GM13976 (cell line): ENCODE data around the gene ANKDD1B.

Experiments used
- DNase-seq: peaks from one replicate; pipeline ENCODE4 v3.0.0; 2012; ENCODE audit warnings: low spot score
- CTCF ChIP-seq: IDR thresholded peaks from 2 replicates; pipeline ENCODE4 v1.5.1; 2012; ENCODE audit warnings: borderline replicate concordance, mild to moderate bottlenecking; ENCODE audit not compliant: insufficient read depth; ENCODE audit errors: extremely low read depth, missing control alignments, control extremely low read depth
- in situ Hi-C: fragments of 300-500 bp; cut with MboI; formaldehyde crosslinking; loops from one replicate; pipeline ENCODE4 v1.12.0; 2022; ENCODE audit warnings: low sequenced_read_pairs, mixed read lengths, inconsistent platforms; ENCODE audit not compliant: unreplicated experiment

ANKDD1B gene

DNA sequence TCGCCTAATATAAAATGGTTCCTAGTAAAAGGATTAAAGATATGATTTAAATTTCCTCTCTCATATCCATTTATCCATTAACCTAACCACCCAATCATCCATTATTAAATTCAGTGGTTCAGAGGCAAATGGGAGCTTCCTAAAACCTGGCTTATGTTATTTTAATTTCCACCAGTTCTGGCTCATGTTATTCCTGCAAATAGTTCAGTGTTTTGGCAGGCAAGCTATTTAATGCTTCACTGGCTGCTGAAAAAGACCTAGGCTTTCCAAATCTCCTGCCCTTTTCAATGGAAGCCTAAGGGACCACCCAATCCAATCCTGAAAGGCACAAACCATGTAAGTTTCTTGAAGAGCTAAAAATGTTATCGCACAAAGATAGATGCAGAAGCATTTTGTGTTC is 53.7 kb downstream of the ANKDD1B start:
- no peak for TF ChIP-seq CTCF
- in situ Hi-C loops, result no loop called here
- no peak for DNase-seq

DNA sequence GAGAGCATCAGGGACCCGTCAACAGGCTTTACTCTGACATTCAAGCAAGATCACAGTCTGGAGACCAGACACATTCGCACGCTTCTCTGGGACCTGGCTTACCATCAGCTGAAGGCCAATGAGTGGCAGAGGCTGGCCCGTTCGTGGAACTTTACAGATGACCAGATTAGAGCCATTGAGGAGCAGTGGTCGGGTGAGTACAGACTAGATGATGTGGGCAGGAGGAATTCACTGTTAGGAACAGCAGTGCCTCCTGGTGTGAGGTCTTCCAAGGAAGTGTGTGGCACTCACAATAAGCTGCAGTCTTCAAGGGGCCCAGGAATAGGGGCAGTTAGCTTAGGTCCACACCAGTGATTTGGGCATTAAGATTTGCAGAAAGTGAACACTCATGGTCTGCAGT is 55.5 kb downstream of the ANKDD1B start:
- in situ Hi-C loops, result no loop called here
- no peak for DNase-seq
- TF ChIP-seq CTCF, result no peak

- TF ChIP-seq CTCF, result no peak
- in situ Hi-C loops, result no loop called here
- no peak for DNase-seq
These were observed 56.3 kb downstream of the ANKDD1B start for GRCh38 chr5:75667586-75667985.

- DNase-seq, result no peak
- in situ Hi-C loops, result no loop called here
- no peak for TF ChIP-seq CTCF
These were observed 57.2 kb downstream of the ANKDD1B start for GRCh38 chr5:75668445-75668844.

DNA sequence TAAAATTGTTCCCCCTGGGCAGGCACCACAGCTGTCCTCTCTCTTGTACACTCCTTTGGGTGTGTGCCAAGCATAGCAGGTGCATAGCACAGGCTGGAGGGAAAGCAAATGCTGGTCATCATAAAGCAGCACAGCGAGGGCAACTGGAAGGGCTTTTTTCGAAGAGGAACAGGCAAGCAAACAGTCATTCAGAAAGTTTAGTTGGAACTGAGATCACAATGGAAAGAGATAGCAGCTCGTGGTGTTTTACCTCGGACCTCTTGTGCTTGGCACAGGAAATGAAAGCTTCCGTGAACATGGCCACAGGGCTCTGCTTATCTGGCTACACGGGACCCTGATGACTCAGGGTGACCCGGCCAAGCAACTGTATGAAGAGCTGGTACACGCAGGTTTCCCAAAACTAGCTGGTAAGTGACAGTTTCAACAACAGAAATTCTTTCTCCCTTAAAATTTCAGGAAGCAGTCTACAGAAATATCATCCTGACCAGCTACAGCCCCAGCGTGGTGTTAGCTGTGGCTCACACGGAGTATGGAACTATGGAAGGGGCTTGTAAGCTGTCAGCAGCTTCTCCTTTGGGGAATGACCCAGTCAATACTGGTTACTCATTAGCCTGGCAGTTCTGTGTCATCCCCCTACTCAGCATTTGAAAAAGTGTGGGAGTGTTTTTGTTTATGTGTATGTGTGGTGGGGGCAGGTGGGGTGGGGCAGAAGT is 57.9 kb downstream of the ANKDD1B start:
- peak; percentile 64 for DNase-seq
- no peak for TF ChIP-seq CTCF
- in situ Hi-C loops, result no loop called here

GRCh38 chr5:75670577-75670976 is 59.3 kb downstream of the ANKDD1B start:
- no peak for TF ChIP-seq CTCF
- DNase-seq, result no peak
- in situ Hi-C loops, result no loop called here
